HG03354 (cell line): ENCODE data around the gene BPGM.

Source experiments
- ATAC-seq: cut with Tn5 transposase; IDR thresholded peaks from one replicate; pipeline ENCODE4 v1.9.1; 2021; ENCODE audit warnings: mild to moderate bottlenecking; ENCODE audit not compliant: unreplicated experiment, poor library complexity, severe bottlenecking

BPGM gene

GRCh38 chr7:134710511-134710853 is 63.8 kb downstream of the BPGM start:
- no peak for ATAC-seq

GRCh38 chr7:134710854-134711624 is 64.4 kb downstream of the BPGM start:
- no peak for ATAC-seq

GRCh38 chr7:134712196-134712595 is 65.5 kb downstream of the BPGM start:
- no peak for ATAC-seq

GRCh38 chr7:134714470-134715205 is 68.0 kb downstream of the BPGM start:
- no peak for ATAC-seq

GRCh38 chr7:134718211-134718875 is 71.7 kb downstream of the BPGM start:
- no peak for ATAC-seq

GRCh38 chr7:134720091-134720935 is 73.7 kb downstream of the BPGM start:
- ATAC-seq, result no peak

GRCh38 chr7:134721171-134721570 is 74.5 kb downstream of the BPGM start:
- no peak for ATAC-seq

- no peak for ATAC-seq
Observed at GRCh38 chr7:134722786-134723322, 76.2 kb downstream of the BPGM start.

- no peak for ATAC-seq
Observed at GRCh38 chr7:134723892-134724291, 77.2 kb downstream of the BPGM start.

- no peak for ATAC-seq
Observed at GRCh38 chr7:134724606-134725005, 78.0 kb downstream of the BPGM start.

- ATAC-seq, result no peak
Observed at GRCh38 chr7:134726581-134726980, 79.9 kb downstream of the BPGM start.

- no peak for ATAC-seq
Observed at GRCh38 chr7:134727711-134728110, 81.1 kb downstream of the BPGM start.
